HCT116 (cell line): ENCODE measurements around the gene UBASH3B. TPM values are rescaled to one million over a fixed set of nuclear protein-coding genes. Genes with fewer than 3 reads are reported as not detected.

Experiments used
- ATAC-seq: fragments of 200-7000 bp; cut with Tn5 transposase; 2 replicates; pipeline ENCODE4 v1.9.1; 2020; ENCODE audit warnings: mild to moderate bottlenecking, moderate library complexity
- BruUV-seq: library from RNA; stranded (reverse); fragments of 400-500 nt; replicated peaks from 2 replicates; lab custom pipeline; 2021; lab: Mats Ljungman, UMichigan
- CTCF ChIA-PET: fragments of 300-600 bp; sonication (Branson Sonifier 250); formaldehyde crosslinking; loops from one replicate; lab custom pipeline; 2021; ENCODE audit warnings: antibody characterized with exemption; lab: Charles Lee
- POLR2A ChIA-PET: fragments of 300-600, 350-600 bp; sonication (Branson Sonifier 250); formaldehyde crosslinking; loops from one replicate; lab custom pipeline; 2021; ENCODE audit warnings: antibody characterized with exemption; lab: Charles Lee
- RAD21 ChIA-PET, 2 experiments: fragments of 300-600 bp; sonication (Branson Sonifier 250); formaldehyde crosslinking; loops; one replicate each; lab custom pipeline; 2023; ENCODE audit warnings: low total read pairs in 2 of 2; ENCODE audit not compliant: uncharacterized antibody in 2 of 2, unreplicated experiment in 2 of 2, low non-redundant PET in 1 of 2; lab: Charles Lee
- DNase-seq: peaks from one replicate; pipeline ENCODE4 v3.0.0-alpha.2; 2010; ENCODE audit warnings: low read depth, low spot score
- H2AFZ ChIP-seq: fragments of 200-600 bp; shearing (Covaris generic), sonication (generic); 2 replicates; pipeline ENCODE4 v1.6.1; 2017; ENCODE audit warnings: low read depth, mixed run types, mixed read lengths, antibody characterized with exemption, low read length; ENCODE audit not compliant: poor library complexity, severe bottlenecking
- H3K27ac ChIP-seq: 2 replicates; pipeline ENCODE4 v1.5.1; 2012; ENCODE audit warnings: low read depth, low read length
- H3K27me3 ChIP-seq: fragments of 200-600 bp; sonication (generic); 2 replicates; pipeline ENCODE4 v1.6.1; 2016; ENCODE audit warnings: mixed run types, low read length, mixed read lengths; ENCODE audit not compliant: insufficient read depth
- H3K36me3 ChIP-seq, 2 experiments: fragments of 200-500 bp in 1 of 2; fragments of 200-600 bp in 1 of 2; sonication (Bioruptor generic) in 1 of 2; sonication (generic) in 1 of 2; 2 replicates each; pipeline versions ENCODE4 v1.5.1 to v1.6.1; 2014 to 2016; ENCODE audit warnings: low read length in 2 of 2, inconsistent platforms in 1 of 2, mixed read lengths in 1 of 2, mixed run types in 1 of 2; ENCODE audit not compliant: insufficient read depth in 2 of 2, control insufficient read depth in 1 of 2
- H3K4me1 ChIP-seq, 2 experiments: fragments of 200-600 bp in 1 of 2; sonication (generic) in 1 of 2; 2 replicates each; pipeline versions ENCODE4 v1.5.1 to v1.6.1; 2012 to 2017; ENCODE audit warnings: low read length in 2 of 2, inconsistent platforms in 1 of 2, mild to moderate bottlenecking in 1 of 2, mixed read lengths in 1 of 2, mixed run types in 1 of 2, moderate library complexity in 1 of 2; ENCODE audit not compliant: insufficient read depth in 2 of 2, control insufficient read depth in 1 of 2
- H3K4me2 ChIP-seq: fragments of 200-600 bp; sonication (generic); 2 replicates; pipeline ENCODE4 v1.6.1; 2017; ENCODE audit warnings: mixed run types, low read length, mixed read lengths
- H3K4me3 ChIP-seq, 2 experiments: fragments of 200-600 bp in 1 of 2; sonication (generic) in 1 of 2; replicated peaks in 1 of 2; 2 replicates each; pipeline ENCODE4 v1.5.1; 2011 to 2016; ENCODE audit warnings: low read length in 2 of 2, control low read depth in 1 of 2, low read depth in 1 of 2, mild to moderate bottlenecking in 1 of 2, mixed read lengths in 1 of 2, mixed run types in 1 of 2
- H3K79me2 ChIP-seq: fragments of 200-600 bp; sonication (generic); 2 replicates; pipeline ENCODE4 v1.6.1; 2017; ENCODE audit warnings: mild to moderate bottlenecking, mixed run types, low read length, moderate library complexity, mixed read lengths; ENCODE audit not compliant: insufficient read depth
- H3K9ac ChIP-seq: fragments of 200-600 bp; sonication (generic); 2 replicates; pipeline ENCODE4 v1.6.1; 2016; ENCODE audit warnings: low read length, mixed read lengths
- H3K9me2 ChIP-seq: fragments of 200-600 bp; sonication (generic), shearing (Covaris generic); 2 replicates; pipeline ENCODE4 v1.6.1; 2017; ENCODE audit warnings: mixed run types, mild to moderate bottlenecking, moderate library complexity; ENCODE audit not compliant: insufficient read depth
- H3K9me3 ChIP-seq, 2 experiments: fragments of 200-500 bp in 1 of 2; fragments of 200-600 bp in 1 of 2; sonication (Bioruptor generic) in 1 of 2; sonication (generic) in 1 of 2; 2 replicates each; pipeline ENCODE4 v1.6.1; 2014 to 2017; ENCODE audit warnings: low read length in 2 of 2, mixed read lengths in 2 of 2, inconsistent platforms in 1 of 2, low read depth in 1 of 2, mild to moderate bottlenecking in 1 of 2, mixed run types in 1 of 2, moderate library complexity in 1 of 2; ENCODE audit not compliant: control insufficient read depth in 1 of 2, insufficient read depth in 1 of 2
- H4K20me1 ChIP-seq: fragments of 200-600 bp; sonication (generic), shearing (Covaris generic); 2 replicates; pipeline ENCODE4 v1.6.1; 2017; ENCODE audit warnings: mixed run types, mild to moderate bottlenecking, moderate library complexity; ENCODE audit not compliant: insufficient read depth
- CBX3 ChIP-seq: IDR thresholded peaks from 2 replicates; pipeline ENCODE4 v1.6.1; 2012; ENCODE audit warnings: low read depth
- ELF1 ChIP-seq: IDR thresholded peaks from 2 replicates; pipeline ENCODE4 v1.6.1; 2012; ENCODE audit warnings: low read depth, borderline replicate concordance
- FOSL1 ChIP-seq: IDR thresholded peaks from 2 replicates; pipeline ENCODE4 v1.6.1; 2012; ENCODE audit warnings: low read depth
- POLR2A ChIP-seq: IDR thresholded peaks from 2 replicates; pipeline ENCODE4 v1.7.0; 2011; ENCODE audit warnings: borderline replicate concordance; ENCODE audit not compliant: insufficient read depth, insufficient read length; ENCODE audit errors: extremely low read depth
- RAD21 ChIP-seq: IDR thresholded peaks from 2 replicates; pipeline ENCODE4 v1.6.1; 2012; ENCODE audit warnings: low read depth, mild to moderate bottlenecking
- SIN3A ChIP-seq: IDR thresholded peaks from 2 replicates; pipeline ENCODE4 v1.6.1; 2012; ENCODE audit warnings: low read depth
- ZNF274 ChIP-seq: fragments of 200-500 bp; sonication (Bioruptor generic); IDR thresholded peaks from 2 replicates; pipeline ENCODE4 v1.6.1; 2014; ENCODE audit warnings: mild to moderate bottlenecking, low read depth, low read length, inconsistent platforms
- intact Hi-C: fragments of 100-400 bp; cut with micrococcal nuclease; formaldehyde crosslinking; loops from 2 replicates; pipeline ENCODE4 v1.10.0; 2022
- total RNA-seq: library from RNA; stranded (reverse); gene quantifications from one replicate; pipeline ENCODE4 v1.2.1, GENCODE V29; 2021; ENCODE audit not compliant: unreplicated experiment

Gene UBASH3B
- total RNA-seq, 1 experiment from 2014 or later: 40.3 TPM

- intact Hi-C loops: no loop called here
- Histone ChIP-seq H3K9me2 (no peaks in the 10 kb centered on the region), H3K9ac (no peak overlapping the region), H2AFZ (no peak overlapping the region), H4K20me1 (peaks cover 3% of the 10 kb centered on the region; the same call in 1 of the 2 replicates), H3K4me1 (peaks cover 6 to 38% of the 10 kb centered on the region in 2 experiments), H3K79me2 (peaks cover 60% of the 10 kb centered on the region), H3K27me3 (no peaks in the 10 kb centered on the region), H3K27ac (no peak overlapping the region), H3K4me3 (no peak overlapping the region), H3K4me2 (no peak overlapping the region), H3K36me3 (no peaks in the 10 kb centered on the region), H3K9me3 (no peaks in the 10 kb centered on the region; a peak in 1 of 4 replicates)
- ATAC-seq: peak; percentile 42; the same call in 1 of the 2 replicates
- BruUV-seq: no TSS peak
- TF ChIP-seq POLR2A: no peak
- ChIA-PET POLR2A (no interaction called here), CTCF (interaction anchor here (1.0 kb wide), 1 partner anchor 35 kb away, joined by 4 read pairs; no protein-coding TSS in a partner anchor), RAD21 (interaction anchor here in 1 of 2 experiments (0.6 kb wide), 1 partner anchor 31 kb away, joined by 3 read pairs; no protein-coding TSS in a partner anchor)
- DNase-seq: no peak
These were observed 8.2 kb downstream of the UBASH3B start for GRCh38 chr11:122663764-122664163.

GRCh38 chr11:122664188-122664587, 8.7 kb downstream of the UBASH3B start:
- no TSS peak for BruUV-seq
- H3K36me3 ChIP-seq: no peaks in the 10 kb centered on the region
- H2AFZ ChIP-seq: no peak overlapping the region
- H3K9ac ChIP-seq: no peak overlapping the region
- POLR2A ChIA-PET: no interaction called here
- H3K27ac ChIP-seq: no peak overlapping the region
- H3K4me2 ChIP-seq: no peak overlapping the region
- no peaks in the 10 kb centered on the region for H3K27me3 ChIP-seq
- H4K20me1 ChIP-seq: no peaks in the 10 kb centered on the region
- ATAC-seq: no peak
- no peak for TF ChIP-seq SIN3A
- no peak for TF ChIP-seq RAD21
- TF ChIP-seq ZNF274: no peak
- no peak for TF ChIP-seq ELF1
- no peak for TF ChIP-seq FOSL1
- no peak for TF ChIP-seq CBX3
- TF ChIP-seq, all 23 proteins: peak for 0
- Histone ChIP-seq H3K79me2 (peaks cover 60% of the 10 kb centered on the region), H3K4me3 (no peak overlapping the region), H3K4me1 (peaks cover 6 to 42% of the 10 kb centered on the region in 2 experiments), H3K9me3 (no peaks in the 10 kb centered on the region; a peak in 1 of 4 replicates), H3K9me2 (no peaks in the 10 kb centered on the region)
- no peak for DNase-seq
- intact Hi-C loops: no loop called here
- ChIA-PET RAD21 (no interaction called here), CTCF (no interaction called here)
